Glomerular endothelial cell (primary cell): Measurements from ENCODE around the gene CORO6. TPM values are rescaled to one million over a fixed set of nuclear protein-coding genes. Genes with fewer than 3 reads are reported as not detected.

Experiments
- DNase-seq: peaks from one replicate; pipeline ENCODE4 v3.0.0-alpha.2; 2011; ENCODE audit warnings: low read depth, low spot score; ENCODE audit errors: extremely low read depth
- total RNA-seq: library from RNA; depleted of rRNA; stranded (reverse); fragments of >200 nt; gene quantifications from 2 replicates; pipeline ENCODE4 v1.2.3, GENCODE V29; 2015

The CORO6 gene
- total RNA-seq, 1 donor from 2014 or later: 13.0 TPM

GRCh38 chr17:29567554-29568330 lies 55.0 kb downstream of the CORO6 start:
- no peak for DNase-seq

DNA sequence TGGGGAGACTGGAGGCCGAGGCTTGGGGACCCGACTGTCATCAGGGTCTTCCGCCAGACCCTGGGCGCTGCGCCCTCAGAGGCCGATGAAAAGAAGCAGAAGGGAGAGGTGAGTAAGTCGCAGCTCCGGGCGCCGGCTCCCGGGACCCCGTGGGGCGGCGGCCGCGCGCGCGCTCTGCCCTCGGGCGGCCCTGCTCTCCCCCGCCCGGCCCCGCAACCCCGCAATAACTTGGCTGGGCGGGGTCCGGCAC lies 55.5 kb downstream of the CORO6 start:
- no peak for DNase-seq

GRCh38 chr17:29566473-29567303 lies 56.0 kb downstream of the CORO6 start, which contains the start of gene ABHD15:
Gene ABHD15 (minus strand): TSS chr17:29567037. CDS start chr17:29566966, 71 bp downstream.
- DNase-seq: no peak

- DNase-seq: no peak
Observed at GRCh38 chr17:29565643-29566472, 56.9 kb downstream of the CORO6 start.

Other genes with a start within 250 kb of the CORO6 start
- 48.8 and 60.1 TPM in 2 replicates for gene TAOK1, start 232.5 kb downstream of the CORO6 start, total RNA-seq
- gene ABHD15, start 55.9 kb downstream of the CORO6 start, total RNA-seq: 7.0 and 9.0 TPM in 2 replicates
- 39.3 and 52.2 TPM in 2 replicates for gene TP53I13, start 54.2 kb downstream of the CORO6 start, total RNA-seq
- gene GIT1, start 33.3 kb downstream of the CORO6 start, total RNA-seq: 56.4 and 67.1 TPM in 2 replicates
- 16.6 and 27.8 TPM in 2 replicates for gene ANKRD13B, start 29.8 kb downstream of the CORO6 start, total RNA-seq